OCI-LY3 (cell line): ENCODE measurements around the gene BABAM2.
"Not testable (repeated sequence)": the region's sequence is repeated elsewhere in the genome, so short reads cannot be mapped to it uniquely, and the experiment has no call there.

Experiments used
- CTCF ChIP-seq: fragments of 200-600, 300-600 bp; sonication (generic); IDR thresholded peaks from 2 replicates; pipeline ENCODE4 v1.5.1; 2014; ENCODE audit warnings: antibody characterized with exemption, low read length, low read depth
- EZH2phosphoT487 ChIP-seq: fragments of 200-600 bp; shearing (Covaris generic); IDR thresholded peaks from 2 replicates; pipeline ENCODE4 v1.6.1; 2018; ENCODE audit warnings: antibody characterized with exemption, mixed run types, low read depth

DNA sequence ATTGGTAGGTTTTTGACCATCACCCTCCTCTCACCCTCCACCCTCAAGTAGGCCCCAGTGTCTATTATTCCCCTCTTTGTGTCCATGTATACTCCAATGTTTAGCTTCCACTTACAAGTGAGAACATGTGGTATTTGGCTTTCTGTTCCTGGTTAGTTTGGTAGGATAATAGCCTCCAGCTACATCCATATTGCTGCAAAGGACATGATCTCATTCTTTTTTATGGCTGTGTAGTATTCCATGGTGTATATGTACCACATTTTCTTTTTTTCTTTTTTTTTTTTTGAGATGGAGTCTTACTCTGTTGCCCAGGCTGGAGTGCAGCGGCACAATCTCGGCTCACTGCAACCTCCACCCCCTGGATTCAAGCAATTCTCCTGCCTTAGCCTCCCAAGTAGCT, 88.2 kb downstream of the BABAM2 start:
- not testable (repeated sequence) for TF ChIP-seq CTCF, EZH2phosphoT487
